GM21515 (cell line): ENCODE measurements around the gene PIK3R1.

Experiments
- ATAC-seq: cut with Tn5 transposase; IDR thresholded peaks from one replicate; pipeline ENCODE4 v1.9.1; 2021; ENCODE audit not compliant: unreplicated experiment

Gene PIK3R1

DNA sequence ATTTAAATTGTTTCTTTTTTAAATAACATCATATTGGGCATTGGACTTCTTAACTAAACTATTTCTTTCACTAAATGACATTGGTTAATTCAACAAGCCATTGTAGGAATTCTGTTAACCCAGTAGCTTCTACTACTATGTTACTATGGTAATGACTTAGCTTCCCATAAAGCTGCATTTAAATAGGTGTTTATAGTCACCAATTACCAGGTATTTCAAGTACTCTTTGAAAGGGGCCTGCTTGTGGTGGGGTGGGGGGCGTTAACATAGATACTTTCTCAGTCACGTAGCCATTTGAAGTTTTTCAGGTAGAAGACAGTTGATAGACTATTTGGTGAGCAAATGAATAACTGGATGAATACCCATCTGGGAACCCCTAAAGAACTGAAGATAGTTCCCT is 34.0 kb downstream of the PIK3R1 start:
- ATAC-seq, result no peak

DNA sequence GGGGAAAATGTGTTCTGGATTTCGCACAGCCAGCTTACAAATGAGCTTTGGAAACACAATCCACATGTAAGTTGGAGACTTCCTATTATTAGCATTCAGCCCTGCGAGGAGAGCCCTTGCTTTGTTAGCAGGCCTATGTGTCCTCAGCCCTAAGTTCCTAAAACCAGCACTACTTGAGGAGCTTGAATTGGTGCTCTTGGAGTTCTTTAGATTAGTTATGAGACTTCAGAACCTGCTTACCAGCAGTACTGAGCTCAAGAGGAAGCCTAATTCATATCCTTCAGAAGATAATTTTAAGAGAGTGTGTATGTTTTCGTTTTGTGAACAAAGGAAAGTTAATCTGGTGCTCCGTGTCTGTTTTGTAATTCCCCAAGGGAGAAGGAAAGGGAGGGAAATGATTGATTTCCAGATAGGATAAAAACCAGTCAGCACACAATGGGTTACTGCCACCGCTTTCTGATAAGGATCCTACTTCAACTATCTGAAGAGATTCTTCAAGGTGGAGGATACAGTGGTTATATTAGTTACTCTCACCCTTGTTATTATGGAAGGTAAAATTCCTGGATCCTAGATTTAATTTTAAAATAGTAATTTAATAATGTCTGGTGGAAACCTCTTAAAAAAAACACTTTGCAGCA is 35.2 kb downstream of the PIK3R1 start:
- ATAC-seq, result no peak

- ATAC-seq, result no peak
Measured at GRCh38 chr5:68251386-68251785, 35.8 kb downstream of the PIK3R1 start.

- ATAC-seq, result no peak
Measured at GRCh38 chr5:68251804-68252522, 36.4 kb downstream of the PIK3R1 start.

DNA sequence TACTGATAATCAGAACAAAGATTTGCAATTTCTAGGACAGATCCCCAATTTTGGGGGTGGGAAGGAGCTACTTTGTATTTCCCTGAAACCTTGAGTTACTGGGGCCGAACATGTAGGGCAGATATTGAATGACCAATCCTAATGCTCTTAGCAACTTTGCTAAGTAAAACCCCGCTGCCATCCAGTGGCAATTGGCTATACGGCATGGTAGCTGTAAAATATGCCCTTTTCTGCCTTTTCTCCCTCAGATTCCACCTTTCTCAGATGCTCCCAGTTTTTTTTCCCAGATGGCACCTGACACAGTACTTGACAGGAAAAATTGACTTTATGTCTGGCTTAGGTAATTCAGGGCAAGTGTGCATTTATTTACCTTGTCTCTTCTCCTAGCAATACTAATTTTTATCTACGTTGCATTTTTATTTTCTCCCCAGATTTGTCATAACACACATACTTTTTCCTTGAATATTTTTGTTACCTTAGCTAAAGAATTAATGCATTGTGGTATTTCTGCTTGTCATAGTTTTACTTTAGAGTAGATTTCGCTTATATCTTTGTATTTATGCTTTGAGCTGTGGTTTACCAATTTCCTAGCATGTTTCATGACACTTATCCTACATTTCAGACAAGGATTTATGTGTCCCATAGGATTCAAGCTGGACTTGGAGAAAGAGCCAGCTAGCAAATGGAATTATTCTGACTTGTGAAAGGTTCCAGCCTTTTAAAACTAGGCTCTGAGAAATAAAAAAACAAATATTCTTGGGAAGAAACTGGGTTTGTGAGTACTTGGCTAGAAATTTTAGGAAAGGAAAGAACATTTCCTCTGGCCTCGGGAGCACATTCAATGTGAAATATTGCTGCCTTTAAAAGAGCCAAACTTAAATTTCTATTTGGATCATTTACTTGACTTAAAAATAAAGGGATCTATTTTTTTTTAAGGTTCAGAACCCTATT is 37.4 kb downstream of the PIK3R1 start:
- peak; percentile 64 for ATAC-seq

DNA sequence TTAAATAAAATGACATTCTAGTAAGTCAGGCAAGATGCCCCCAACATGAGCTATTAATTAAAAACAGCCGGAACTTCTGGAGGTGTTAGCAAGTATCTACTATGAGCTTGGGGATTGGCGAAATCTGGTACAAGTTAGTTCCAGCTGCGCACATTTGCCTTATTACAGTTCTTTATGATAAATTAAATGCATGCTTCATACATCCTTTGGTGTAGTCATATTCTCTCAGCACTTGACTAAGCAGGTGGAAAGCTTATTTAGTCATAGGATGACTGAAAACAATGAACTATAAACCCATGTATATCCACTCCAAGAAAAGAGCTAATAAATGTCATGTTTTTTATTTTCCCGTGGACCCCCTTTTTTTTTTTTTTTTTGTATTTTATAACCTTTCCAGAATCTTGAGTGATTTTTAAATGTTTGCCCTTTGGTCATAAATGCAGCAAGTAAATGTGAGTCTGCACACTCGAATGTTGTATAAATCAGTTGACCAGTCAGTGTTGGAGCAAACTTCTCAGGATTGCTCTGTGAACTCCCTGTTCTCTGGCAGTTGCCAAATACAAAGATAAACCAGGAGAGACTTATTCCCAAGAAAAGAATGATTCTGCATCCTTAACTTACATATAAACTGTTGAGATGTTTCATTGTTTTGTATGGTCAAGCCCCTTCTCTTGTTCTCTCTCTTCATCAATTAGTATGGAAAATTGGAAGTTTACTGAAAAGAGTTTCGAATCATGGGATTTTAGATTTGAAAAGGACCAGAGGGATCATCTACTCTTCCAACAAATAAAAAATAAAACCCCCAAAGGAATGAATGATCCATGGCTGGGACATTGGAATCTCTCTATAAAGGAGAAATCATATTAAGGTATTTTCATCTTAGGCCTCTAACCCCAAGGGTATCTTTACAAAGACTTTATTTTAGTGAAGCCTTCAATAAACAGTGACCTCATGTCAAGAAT is 38.3 kb downstream of the PIK3R1 start:
- no peak for ATAC-seq

- no peak for ATAC-seq
Measured at GRCh38 chr5:68254810-68255209, 39.3 kb downstream of the PIK3R1 start.

DNA sequence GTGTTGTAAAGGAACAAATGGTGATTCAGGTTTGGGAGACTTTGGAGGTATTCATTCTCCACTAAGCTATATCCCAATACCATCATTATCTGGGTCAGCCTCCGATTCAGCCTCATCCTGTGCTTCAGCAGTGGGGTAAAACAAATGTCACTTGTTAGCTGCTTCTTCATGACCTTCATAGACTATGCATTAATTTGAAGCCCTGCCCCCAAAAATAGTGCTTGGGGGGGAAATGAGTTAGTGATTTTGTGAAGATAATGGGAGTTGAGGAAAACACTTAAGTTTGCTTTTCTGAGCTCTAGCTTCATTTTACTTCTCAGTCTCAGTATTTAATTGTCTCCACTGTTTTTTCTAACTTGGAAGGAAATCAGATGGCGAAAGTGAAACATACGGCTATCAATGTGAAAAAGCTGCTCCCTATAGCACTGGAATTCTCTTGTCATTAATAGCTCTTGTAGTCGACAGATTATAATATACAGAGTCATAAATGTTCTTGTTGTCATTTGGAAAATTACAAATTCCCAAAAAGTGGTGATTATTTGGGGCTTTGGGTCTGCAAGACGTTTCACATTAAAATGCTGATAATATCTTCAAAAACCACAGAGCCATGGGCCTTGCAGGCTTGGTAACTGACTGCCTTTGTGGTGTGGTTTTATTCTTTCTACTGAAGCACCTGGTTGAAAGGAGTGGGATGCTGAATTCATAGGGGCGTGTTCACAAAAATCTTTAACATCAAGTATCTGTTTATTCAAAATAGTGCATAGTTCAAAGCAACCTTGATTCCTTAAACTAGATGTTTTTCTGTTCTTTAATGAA is 40.0 kb downstream of the PIK3R1 start:
- ATAC-seq, result no peak

- no peak for ATAC-seq
Measured at GRCh38 chr5:68257210-68257609, 41.7 kb downstream of the PIK3R1 start.

GRCh38 chr5:68258531-68258930 is 43.0 kb downstream of the PIK3R1 start:
- no peak for ATAC-seq

DNA sequence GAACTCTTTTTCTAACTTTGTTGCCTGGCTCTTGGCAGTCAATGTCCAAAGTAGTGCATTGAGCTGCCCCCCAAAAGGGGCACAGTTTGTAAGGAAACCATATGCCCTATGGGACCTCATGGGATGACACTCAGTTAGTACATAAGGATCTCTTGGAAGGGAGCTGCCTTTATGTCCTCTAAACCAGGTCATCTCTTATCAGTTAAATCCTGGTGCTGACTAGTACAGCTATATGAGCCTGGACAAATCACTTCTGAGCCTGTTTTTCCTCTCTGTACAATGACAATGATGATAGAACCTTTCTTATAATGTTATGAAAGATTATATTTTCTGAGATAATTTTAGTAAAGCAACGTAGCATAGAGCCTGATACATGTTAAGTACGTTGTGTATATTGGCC is 44.1 kb downstream of the PIK3R1 start:
- no peak for ATAC-seq

- no peak for ATAC-seq
Measured at GRCh38 chr5:68260467-68260866, 44.9 kb downstream of the PIK3R1 start.

DNA sequence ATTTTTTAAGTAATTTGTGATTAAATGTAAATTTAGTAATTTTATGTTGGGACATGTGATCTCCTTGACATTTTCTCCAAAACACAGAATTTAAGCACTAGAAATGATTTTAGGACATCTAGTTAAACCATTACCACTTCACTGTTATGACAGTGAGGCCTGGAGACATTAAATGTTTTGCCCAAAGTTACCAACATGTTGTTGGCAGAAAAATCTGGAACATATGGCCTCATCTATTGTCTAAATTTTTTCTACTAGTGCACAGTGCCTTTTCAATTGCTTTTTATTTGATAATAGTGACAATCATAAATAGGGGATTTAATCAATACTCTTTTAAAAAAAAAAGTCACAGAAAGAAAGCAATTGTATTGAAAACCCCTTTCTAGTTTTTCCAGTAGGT is 45.6 kb downstream of the PIK3R1 start:
- no peak for ATAC-seq

DNA sequence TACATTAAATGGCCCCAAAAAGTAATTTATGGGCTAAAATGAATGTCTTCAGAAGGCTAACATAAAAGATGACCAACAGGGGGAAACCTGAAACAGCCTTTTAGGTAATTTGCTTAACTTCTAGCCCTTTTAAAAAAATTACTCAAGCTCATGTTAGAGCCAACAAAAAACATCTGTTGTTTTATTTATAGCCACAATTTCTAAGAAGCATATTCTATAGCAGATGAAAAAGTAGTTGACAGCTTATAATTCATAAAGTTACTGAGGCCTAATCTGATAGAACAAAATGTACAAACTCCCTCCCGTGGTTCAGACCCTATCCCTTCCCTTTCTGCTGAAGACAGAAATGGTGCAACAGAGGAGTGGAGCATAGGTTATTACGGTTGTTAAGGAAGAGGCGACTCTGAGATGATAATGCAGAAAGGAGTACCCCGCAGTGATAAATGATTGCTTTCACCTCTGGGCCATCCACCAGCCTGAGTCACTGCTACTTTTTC is 46.1 kb downstream of the PIK3R1 start:
- ATAC-seq, result no peak

GRCh38 chr5:68264024-68264956 is 48.7 kb downstream of the PIK3R1 start:
- no peak for ATAC-seq

GRCh38 chr5:68265347-68265746 is 49.8 kb downstream of the PIK3R1 start:
- no peak for ATAC-seq

DNA sequence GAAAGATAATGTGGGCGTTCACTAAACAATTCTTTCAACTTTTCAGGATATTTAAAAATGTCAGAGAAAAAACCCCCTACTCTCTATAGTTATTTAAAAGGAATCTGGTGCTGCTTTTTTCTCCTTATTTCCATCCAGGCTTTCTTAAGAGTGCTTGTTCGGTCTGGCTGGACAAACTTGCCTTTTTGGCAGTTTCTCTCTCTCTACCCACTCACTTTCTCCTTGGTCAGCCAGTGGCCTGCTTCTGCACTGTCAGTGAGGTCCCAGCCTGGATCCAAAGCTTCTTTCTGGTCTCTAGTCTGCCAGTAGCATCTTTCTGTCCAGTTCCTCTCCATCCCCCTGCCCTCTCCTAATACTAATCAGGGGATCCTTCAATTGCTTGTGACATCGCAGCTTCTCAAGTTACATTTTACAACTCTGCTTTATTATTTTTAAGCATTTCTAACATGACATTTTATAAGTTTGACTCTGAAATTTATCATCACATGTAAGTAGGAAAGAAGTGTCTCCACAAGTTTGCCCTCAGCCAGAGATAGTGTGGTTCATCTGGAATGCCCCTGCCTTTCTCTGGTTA is 50.4 kb downstream of the PIK3R1 start:
- no peak for ATAC-seq

- ATAC-seq, result no peak
Measured at GRCh38 chr5:68266457-68266856, 50.9 kb downstream of the PIK3R1 start.
